ENCODE data around the gene RBM33.
"Not testable (repeated sequence)": the region's sequence is repeated elsewhere in the genome, so short reads cannot be mapped to it uniquely, and the experiment has no call there.

RBM33 gene

GRCh38 chr7:155644178-155644970 is at the start of gene RBM33:
Gene RBM33, plus strand, starts transcription at chr7:155644661. Its CDS starts 216 bp downstream, at chr7:155644877.
- DNase-seq, result peak; percentile 86

- DNase-seq, result no peak
Observed at GRCh38 chr7:155594961-155595366, 49.5 kb upstream of the RBM33 start.

GRCh38 chr7:155597753-155598140 is 46.7 kb upstream of the RBM33 start:
- DNase-seq, result no peak

- DNase-seq, result peak; percentile 77
Observed at GRCh38 chr7:155598810-155599210, 45.7 kb upstream of the RBM33 start.

GRCh38 chr7:155602156-155602555 is 42.3 kb upstream of the RBM33 start:
- no peak for DNase-seq

- no peak for DNase-seq
Observed at GRCh38 chr7:155602750-155603149, 41.7 kb upstream of the RBM33 start.

GRCh38 chr7:155603205-155603857 is 41.1 kb upstream of the RBM33 start:
- DNase-seq, result no peak

GRCh38 chr7:155603858-155604503 is 40.5 kb upstream of the RBM33 start:
- no peak for DNase-seq

- DNase-seq, result no peak
Observed at GRCh38 chr7:155604504-155604997, 39.9 kb upstream of the RBM33 start.

- DNase-seq, result no peak
Observed at GRCh38 chr7:155609185-155609584, 35.3 kb upstream of the RBM33 start.

- no peak for DNase-seq
Observed at GRCh38 chr7:155610633-155611193, 33.7 kb upstream of the RBM33 start.

- DNase-seq, result no peak
Observed at GRCh38 chr7:155611808-155612447, 32.5 kb upstream of the RBM33 start.

GRCh38 chr7:155612658-155613057 is 31.8 kb upstream of the RBM33 start:
- no peak for DNase-seq

- not testable (repeated sequence) for DNase-seq
Observed at GRCh38 chr7:155615085-155615484, 29.4 kb upstream of the RBM33 start.

GRCh38 chr7:155618708-155619633 is 25.5 kb upstream of the RBM33 start:
- no peak for DNase-seq

GRCh38 chr7:155619634-155620271 is 24.7 kb upstream of the RBM33 start:
- no peak for DNase-seq

- DNase-seq, result no peak
Observed at GRCh38 chr7:155620497-155620896, 24.0 kb upstream of the RBM33 start.

- DNase-seq, result no peak
Observed at GRCh38 chr7:155621418-155621980, 23.0 kb upstream of the RBM33 start.

- DNase-seq, result no peak
Observed at GRCh38 chr7:155624412-155624811, 20.0 kb upstream of the RBM33 start.

GRCh38 chr7:155625557-155625956 is 18.9 kb upstream of the RBM33 start:
- no peak for DNase-seq

- DNase-seq, result no peak
Observed at GRCh38 chr7:155629171-155629570, 15.3 kb upstream of the RBM33 start.

Data from hematopoietic multipotent progenitor cell treated with erythropoietin and hydrocortisone succinate and interleukin-3 and kit ligand, for 8 days (in vitro differentiated cells).